ENCODE results near the gene GMPR. TPM values are rescaled to one million over a fixed set of nuclear protein-coding genes. Genes with fewer than 3 reads are reported as not detected.

Gene GMPR
- total and polyA plus RNA-seq, 2 donors (not counting 3 experiments of a cell fraction or from before 2014, with no cell fraction given) = 36.3 to 64.0 TPM

- Histone ChIP-seq H4K20me1 (replicated peaks; ENCODE audit: control insufficient read depth, extremely low read depth, insufficient read depth, low read length) (no peaks in the 10 kb centered on the region), H3K9me3 (replicated peaks; ENCODE audit: control insufficient read depth, insufficient read depth, low read length) (no peaks in the 10 kb centered on the region), H3K9ac (replicated peaks; ENCODE audit: extremely low read depth, insufficient read depth, low read length) (no peak overlapping the region), H3K27me3 (ENCODE audit: control insufficient read depth in 2 of 2, insufficient read depth in 2 of 2, low read length in 2 of 2) (no peaks in the 10 kb centered on the region), H3K9me1 (replicated peaks; ENCODE audit: control insufficient read depth, extremely low read depth, insufficient read depth, low read length) (no peaks in the 10 kb centered on the region), H3K36me3 (ENCODE audit: control insufficient read depth in 2 of 2, extremely low read depth in 1 of 2, insufficient read depth in 2 of 2, low read length in 2 of 2) (peaks cover 0 to 4% of the 10 kb centered on the region in 2 experiments), H3K27ac (ENCODE audit: insufficient read depth, low read depth, low read length) (no peak overlapping the region), H3K4me1 (ENCODE audit: control insufficient read depth, extremely low read depth, insufficient read depth, low read length) (no peaks in the 10 kb centered on the region), H3K4me2 (ENCODE audit: insufficient read depth, low read length) (no peak overlapping the region), H2AFZ (ENCODE audit: low read depth, low read length) (no peak overlapping the region), H3K4me3 (replicated peaks in 1 of 3; ENCODE audit: insufficient read depth in 1 of 3, low read depth in 1 of 3, low read length in 3 of 3) (no peak overlapping the region), H3K79me2 (ENCODE audit: control insufficient read depth, insufficient read depth, low read length) (no peaks in the 10 kb centered on the region)
- BruUV-seq (replicated peaks) = no TSS peak
- FAIRE-seq (no peak), DNase-seq (ENCODE audit: low read depth, low spot score) (peak; percentile 26)
- ChIA-PET POLR2A (no interaction called here), CTCF (no interaction called here)
- intact Hi-C loops (cut with micrococcal nuclease) (no loop called here), dilution Hi-C loops (cut with MboI; ENCODE audit: extremely low pct_ligation_motif_present, low sequenced_read_pairs) (no loop called here)
- no peak for TF ChIP-seq POLR2A (IDR thresholded peaks at IDR 0.05; ENCODE audit: low read depth, low read length)
- no peak for TF ChIP-seq GATA2 (IDR thresholded peaks at IDR 0.05; ENCODE audit: insufficient read depth, insufficient read length, low read depth, low read length)
- TF ChIP-seq EZH2 (IDR thresholded peaks at IDR 0.05; ENCODE audit: borderline replicate concordance, low read depth, low read length, severe bottlenecking) = no peak
Observed at GRCh38 chr6:16272201-16272600, 33.8 kb downstream of the GMPR start.

- no peak overlapping the region for H3K4me2 ChIP-seq (ENCODE audit: insufficient read depth, low read length)
- TF ChIP-seq FOS (IDR thresholded peaks at IDR 0.05; ENCODE audit: borderline replicate concordance, insufficient read depth, low read length) = no peak
- no peak for TF ChIP-seq MYC (IDR thresholded peaks at IDR 0.05; ENCODE audit: low read depth, low read length)
- no peak for TF ChIP-seq MAX (IDR thresholded peaks at IDR 0.05; ENCODE audit: insufficient read depth, insufficient read length)
- no peak for TF ChIP-seq GATA2 (IDR thresholded peaks at IDR 0.05; ENCODE audit: insufficient read depth, insufficient read length, low read depth, low read length)
- no peak for TF ChIP-seq POLR2A (IDR thresholded peaks at IDR 0.05; ENCODE audit: low read depth, low read length)
- no peak for TF ChIP-seq CTCF (IDR thresholded peaks at IDR 0.05; ENCODE audit: extremely low read depth in 1 of 2, insufficient read depth in 1 of 2, low read depth in 1 of 2, low read length in 2 of 2)
- no peak for TF ChIP-seq POLR2AphosphoS5 (IDR thresholded peaks at IDR 0.05; ENCODE audit: insufficient read depth, low read depth, low read length)
- TF ChIP-seq EZH2 (IDR thresholded peaks at IDR 0.05; ENCODE audit: borderline replicate concordance, low read depth, low read length, severe bottlenecking) = no peak
- no peak for TF ChIP-seq JUN (IDR thresholded peaks at IDR 0.05; ENCODE audit: borderline replicate concordance, insufficient read depth, insufficient read length, low read depth)
- no peak overlapping the region for H2AFZ ChIP-seq (ENCODE audit: low read depth, low read length)
- DNase-seq (ENCODE audit: low read depth, low spot score) = peak; percentile 15
- H3K27me3 ChIP-seq (ENCODE audit: control insufficient read depth in 2 of 2, insufficient read depth in 2 of 2, low read length in 2 of 2) = no peaks in the 10 kb centered on the region
- peaks cover 9% of the 10 kb centered on the region for H3K4me1 ChIP-seq (ENCODE audit: control insufficient read depth, extremely low read depth, insufficient read depth, low read length)
- H3K36me3 ChIP-seq (ENCODE audit: control insufficient read depth in 2 of 2, extremely low read depth in 1 of 2, insufficient read depth in 2 of 2, low read length in 2 of 2) = peaks cover 0 to 4% of the 10 kb centered on the region in 2 experiments
- intact Hi-C loops (cut with micrococcal nuclease) = no loop called here
- no peaks in the 10 kb centered on the region for H3K79me2 ChIP-seq (ENCODE audit: control insufficient read depth, insufficient read depth, low read length)
- BruUV-seq (replicated peaks) = no TSS peak
- dilution Hi-C loops (cut with MboI; ENCODE audit: extremely low pct_ligation_motif_present, low sequenced_read_pairs) = no loop called here
- ChIA-PET POLR2A (no interaction called here), CTCF (no interaction called here)
- no peak overlapping the region for H3K9ac ChIP-seq (replicated peaks; ENCODE audit: extremely low read depth, insufficient read depth, low read length)
- no peaks in the 10 kb centered on the region for H3K9me1 ChIP-seq (replicated peaks; ENCODE audit: control insufficient read depth, extremely low read depth, insufficient read depth, low read length)
- H3K27ac ChIP-seq (ENCODE audit: insufficient read depth, low read depth, low read length) = no peak overlapping the region
- FAIRE-seq = peak; percentile 75
- H3K9me3 ChIP-seq (replicated peaks; ENCODE audit: control insufficient read depth, insufficient read depth, low read length) = no peaks in the 10 kb centered on the region
- no peaks in the 10 kb centered on the region for H4K20me1 ChIP-seq (replicated peaks; ENCODE audit: control insufficient read depth, extremely low read depth, insufficient read depth, low read length)
- no peak overlapping the region for H3K4me3 ChIP-seq (replicated peaks in 1 of 3; ENCODE audit: insufficient read depth in 1 of 3, low read depth in 1 of 3, low read length in 3 of 3)
Observed at GRCh38 chr6:16273256-16273655, 34.9 kb downstream of the GMPR start.

Measured in endothelial cell of umbilical vein (primary cell).